ENCODE data around the gene TMEM74B.
"Not testable (repeated sequence)": the region's sequence is repeated elsewhere in the genome, so short reads cannot be mapped to it uniquely, and the experiment has no call there.

TMEM74B gene

GRCh38 chr20:1225263-1225782 lies 40.5 kb upstream of the TMEM74B start:
- Histone ChIP-seq H3K4me3 (IDR thresholded peaks at IDR 0.05; ENCODE audit: insufficient read depth, low read depth, low read length) (no peak overlapping the region), H3K4me2 (0 out of 2 replicates have a peak overlapping the region, but pooled peaks have one; percentile 7), H3K36me3 (ENCODE audit: insufficient read depth) (no peaks in the 10 kb centered on the region), H3K4me1 (ENCODE audit: low read depth, poor library complexity, severe bottlenecking) (peaks cover 2% of the 10 kb centered on the region), H2AFZ (ENCODE audit: low read depth) (peak overlapping the region; percentile 33; the same call in 1 of the 2 replicates), H3K27ac (no peak overlapping the region), H3K9ac (no peak overlapping the region), H3K79me2 (ENCODE audit: insufficient read depth, low read depth) (no peaks in the 10 kb centered on the region), H4K20me1 (ENCODE audit: insufficient read depth) (no peaks in the 10 kb centered on the region), H3K27me3 (ENCODE audit: insufficient read depth, low read depth) (no peaks in the 10 kb centered on the region)
- TF ChIP-seq CTCF (conservative IDR thresholded peaks at IDR 0.05; ENCODE audit: low read depth, low read length): no peak

GRCh38 chr20:1224205-1224890 lies 39.6 kb upstream of the TMEM74B start:
- H3K4me3 ChIP-seq (IDR thresholded peaks at IDR 0.05; ENCODE audit: insufficient read depth, low read depth, low read length): no peak overlapping the region
- no peak overlapping the region for H3K9ac ChIP-seq
- no peaks in the 10 kb centered on the region for H3K27me3 ChIP-seq (ENCODE audit: insufficient read depth, low read depth)
- H4K20me1 ChIP-seq (ENCODE audit: insufficient read depth): no peaks in the 10 kb centered on the region
- no peak for TF ChIP-seq CTCF (conservative IDR thresholded peaks at IDR 0.05; ENCODE audit: low read depth, low read length)
- H3K79me2 ChIP-seq (ENCODE audit: insufficient read depth, low read depth): no peaks in the 10 kb centered on the region
- no peak overlapping the region for H2AFZ ChIP-seq (ENCODE audit: low read depth)
- H3K36me3 ChIP-seq (ENCODE audit: insufficient read depth): no peaks in the 10 kb centered on the region
- no peak overlapping the region for H3K27ac ChIP-seq
- no peak overlapping the region for H3K4me2 ChIP-seq
- H3K4me1 ChIP-seq (ENCODE audit: low read depth, poor library complexity, severe bottlenecking): peaks cover 2% of the 10 kb centered on the region

- H3K27me3 ChIP-seq (ENCODE audit: insufficient read depth, low read depth); H3K4me2 ChIP-seq; H3K36me3 ChIP-seq (ENCODE audit: insufficient read depth); H3K79me2 ChIP-seq (ENCODE audit: insufficient read depth, low read depth); H3K4me3 ChIP-seq (IDR thresholded peaks at IDR 0.05; ENCODE audit: insufficient read depth, low read depth, low read length); H4K20me1 ChIP-seq (ENCODE audit: insufficient read depth); H2AFZ ChIP-seq (ENCODE audit: low read depth); H3K9ac ChIP-seq; H3K27ac ChIP-seq; H3K4me1 ChIP-seq (ENCODE audit: low read depth, poor library complexity, severe bottlenecking): not testable (repeated sequence)
These were observed 38.0 kb upstream of the TMEM74B start for GRCh38 chr20:1222750-1223149.

GRCh38 chr20:1216527-1217427 lies 32.0 kb upstream of the TMEM74B start:
- H3K4me2 ChIP-seq; H3K36me3 ChIP-seq (ENCODE audit: insufficient read depth); H2AFZ ChIP-seq (ENCODE audit: low read depth); H3K27me3 ChIP-seq (ENCODE audit: insufficient read depth, low read depth); H3K4me1 ChIP-seq (ENCODE audit: low read depth, poor library complexity, severe bottlenecking); H4K20me1 ChIP-seq (ENCODE audit: insufficient read depth); H3K27ac ChIP-seq; H3K4me3 ChIP-seq (IDR thresholded peaks at IDR 0.05; ENCODE audit: insufficient read depth, low read depth, low read length); H3K9ac ChIP-seq; H3K79me2 ChIP-seq (ENCODE audit: insufficient read depth, low read depth): not testable (repeated sequence)

GRCh38 chr20:1215386-1216170 lies 30.8 kb upstream of the TMEM74B start:
- Histone ChIP-seq H3K36me3 (ENCODE audit: insufficient read depth) (no peaks in the 10 kb centered on the region), H4K20me1 (ENCODE audit: insufficient read depth) (no peaks in the 10 kb centered on the region), H3K79me2 (ENCODE audit: insufficient read depth, low read depth) (no peaks in the 10 kb centered on the region), H3K27ac (no peak overlapping the region), H2AFZ (ENCODE audit: low read depth) (no peak overlapping the region), H3K9ac (no peak overlapping the region), H3K4me3 (IDR thresholded peaks at IDR 0.05; ENCODE audit: insufficient read depth, low read depth, low read length) (no peak overlapping the region), H3K4me2 (no peak overlapping the region), H3K27me3 (ENCODE audit: insufficient read depth, low read depth) (no peaks in the 10 kb centered on the region), H3K4me1 (ENCODE audit: low read depth, poor library complexity, severe bottlenecking) (peaks cover 7% of the 10 kb centered on the region)
- no peak for TF ChIP-seq CTCF (conservative IDR thresholded peaks at IDR 0.05; ENCODE audit: low read depth, low read length)

Data from KMS-11 (cell line).